ENCODE measurements around the gene CRTC2. TPM values are rescaled to one million over a fixed set of nuclear protein-coding genes. Genes with fewer than 3 reads are reported as not detected.

The CRTC2 gene
- total RNA-seq, 4 donors from 2014 or later = 17.7 to 95.5 (median 18.0) TPM

DNA sequence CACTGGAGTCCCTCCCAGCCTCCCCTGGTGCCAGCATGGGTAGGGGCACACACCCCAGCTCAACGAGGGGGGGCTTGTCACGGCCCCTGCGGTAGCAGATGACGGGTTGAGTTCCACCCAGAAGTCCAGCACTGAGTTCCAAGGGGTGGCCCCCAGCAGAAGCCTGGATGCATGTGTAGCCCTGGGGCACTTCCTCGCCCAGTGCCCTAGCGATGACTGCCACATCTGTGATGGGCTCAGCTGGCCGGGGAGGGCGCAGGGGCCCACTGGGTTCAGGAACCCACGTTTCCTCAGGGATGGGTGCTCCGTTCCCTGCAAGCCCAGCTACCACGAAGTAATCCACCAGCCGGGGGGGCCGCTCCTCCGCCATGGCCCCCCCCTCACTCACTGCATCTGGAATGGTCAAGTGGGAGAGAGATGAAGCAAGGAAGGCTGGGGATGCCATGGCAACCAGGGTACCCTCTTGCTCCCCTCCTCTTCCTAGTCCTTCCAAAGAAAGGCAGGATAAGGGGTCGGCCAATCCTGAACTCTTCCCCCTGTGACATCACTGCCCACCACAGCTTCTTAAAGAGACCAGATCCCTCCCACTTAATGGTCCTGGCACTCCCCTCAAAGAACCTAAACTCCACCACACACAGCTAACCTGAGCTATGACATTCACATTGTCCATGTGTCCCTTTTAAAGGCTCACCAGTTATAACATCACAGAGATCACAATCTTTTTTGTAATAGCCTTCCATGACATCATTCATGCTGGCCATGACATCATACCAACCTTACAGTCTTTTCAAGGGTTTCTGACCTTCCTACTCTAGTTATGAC is 14.2 kb downstream of the CRTC2 start:
- TF ChIP-seq, protein P1, sequence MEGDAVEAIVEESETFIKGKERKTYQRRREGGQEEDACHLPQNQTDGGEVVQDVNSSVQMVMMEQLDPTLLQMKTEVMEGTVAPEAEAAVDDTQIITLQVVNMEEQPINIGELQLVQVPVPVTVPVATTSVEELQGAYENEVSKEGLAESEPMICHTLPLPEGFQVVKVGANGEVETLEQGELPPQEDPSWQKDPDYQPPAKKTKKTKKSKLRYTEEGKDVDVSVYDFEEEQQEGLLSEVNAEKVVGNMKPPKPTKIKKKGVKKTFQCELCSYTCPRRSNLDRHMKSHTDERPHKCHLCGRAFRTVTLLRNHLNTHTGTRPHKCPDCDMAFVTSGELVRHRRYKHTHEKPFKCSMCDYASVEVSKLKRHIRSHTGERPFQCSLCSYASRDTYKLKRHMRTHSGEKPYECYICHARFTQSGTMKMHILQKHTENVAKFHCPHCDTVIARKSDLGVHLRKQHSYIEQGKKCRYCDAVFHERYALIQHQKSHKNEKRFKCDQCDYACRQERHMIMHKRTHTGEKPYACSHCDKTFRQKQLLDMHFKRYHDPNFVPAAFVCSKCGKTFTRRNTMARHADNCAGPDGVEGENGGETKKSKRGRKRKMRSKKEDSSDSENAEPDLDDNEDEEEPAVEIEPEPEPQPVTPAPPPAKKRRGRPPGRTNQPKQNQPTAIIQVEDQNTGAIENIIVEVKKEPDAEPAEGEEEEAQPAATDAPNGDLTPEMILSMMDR (IDR thresholded peaks at IDR 0.05; ENCODE audit: low read depth) = no peak

DNA sequence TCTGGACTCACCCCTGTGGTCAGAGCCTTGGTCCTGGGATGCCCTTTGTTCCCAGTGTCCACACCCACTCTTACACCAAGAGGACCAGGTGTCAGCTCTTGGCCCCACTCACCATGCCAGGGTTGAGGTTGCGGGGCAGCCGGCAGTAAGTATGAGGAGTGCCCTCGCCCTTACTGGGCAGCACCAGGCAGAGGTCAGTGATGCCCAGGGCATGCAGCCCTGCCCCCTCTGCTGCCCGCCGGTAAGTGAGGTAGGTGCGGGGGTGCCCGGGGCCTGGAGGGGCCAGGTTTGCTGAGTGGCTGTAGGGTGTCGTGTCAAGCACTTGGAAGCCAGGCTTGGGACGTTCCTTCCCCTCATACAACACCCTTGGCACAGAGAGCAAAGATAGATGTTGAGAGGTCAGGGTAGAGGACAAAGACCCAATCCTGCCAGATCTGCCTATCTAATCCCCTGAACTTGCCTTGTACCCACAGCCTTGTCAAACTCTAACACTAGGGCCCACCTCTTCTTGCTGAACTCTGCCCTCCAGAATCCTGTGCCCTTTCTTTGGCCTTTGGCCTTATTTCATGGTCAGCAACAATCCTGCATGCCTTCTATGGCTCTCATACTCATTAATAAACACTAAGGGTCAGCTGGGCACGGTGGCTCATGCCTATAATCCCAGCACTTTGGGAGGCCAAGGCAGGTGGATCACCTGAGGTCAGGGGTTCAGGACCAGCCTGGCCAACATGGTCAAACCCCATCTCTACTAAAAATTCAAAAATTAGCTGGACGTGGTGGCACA is 15.5 kb downstream of the CRTC2 start:
- TF ChIP-seq, protein P1 (IDR thresholded peaks at IDR 0.05; ENCODE audit: low read depth) = no peak

DNA sequence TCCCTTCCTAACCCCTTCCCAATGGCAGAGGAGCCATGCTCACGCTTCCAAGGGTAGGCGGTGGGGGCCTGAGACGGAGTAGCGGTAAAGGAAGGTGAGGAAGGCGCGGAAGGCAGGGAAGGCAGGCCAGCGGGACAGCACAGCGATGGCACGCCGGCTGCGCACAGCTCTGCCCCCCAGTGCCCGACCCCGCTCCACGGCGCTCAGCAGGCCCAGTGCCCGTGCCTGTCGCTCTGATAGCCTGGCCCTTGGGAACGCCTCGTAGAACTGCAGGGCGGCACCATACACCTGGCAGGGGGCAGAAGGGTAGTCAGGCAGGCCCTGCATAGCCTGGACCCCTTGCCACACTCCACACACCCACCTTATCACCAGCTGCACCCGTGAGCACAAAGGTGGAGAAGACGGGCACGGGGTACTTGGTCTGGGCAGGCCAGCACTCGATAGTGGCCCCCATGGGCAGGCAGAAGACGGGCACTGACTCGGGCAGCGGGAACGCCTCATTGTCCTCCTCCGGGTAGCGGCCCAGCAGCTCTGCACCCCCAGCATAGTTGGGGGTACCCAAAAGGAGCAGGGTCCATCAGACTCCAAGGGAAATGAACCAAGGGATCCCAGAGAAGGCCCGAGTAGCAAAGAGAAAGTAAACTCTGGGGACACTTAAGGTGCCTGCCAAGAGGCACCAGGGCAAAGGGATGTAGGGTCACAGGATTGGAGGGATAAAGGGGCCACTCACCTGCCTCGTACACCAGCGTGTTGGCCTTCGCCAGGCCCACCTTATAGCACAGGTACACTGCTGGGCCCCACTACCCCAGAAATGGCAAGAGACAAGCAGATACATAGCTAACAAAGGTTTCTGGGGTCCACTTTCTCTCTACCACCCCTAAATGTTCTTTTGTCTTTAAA is 16.3 kb downstream of the CRTC2 start:
- TF ChIP-seq, protein P1 (IDR thresholded peaks at IDR 0.05; ENCODE audit: low read depth) = no peak

DNA sequence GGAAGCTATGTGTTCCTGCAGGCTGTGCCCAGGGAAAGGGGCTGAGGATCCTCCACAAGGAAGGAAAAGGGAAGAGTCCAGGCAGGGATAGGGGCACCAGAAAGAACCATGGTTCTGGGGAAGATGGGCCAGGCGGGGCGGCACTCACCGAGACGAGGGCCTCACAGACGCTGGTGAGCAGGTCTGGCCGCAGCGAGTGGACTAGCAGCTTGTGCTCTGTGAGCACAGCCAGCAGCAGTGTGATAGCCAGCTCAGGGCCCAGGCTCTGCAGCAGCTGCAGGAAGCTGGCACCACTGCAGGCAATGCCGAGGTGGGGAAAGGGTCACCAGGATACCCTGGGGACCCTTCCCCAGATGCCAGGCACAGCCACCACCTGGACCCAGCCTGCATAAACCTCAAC is 17.7 kb downstream of the CRTC2 start:
- TF ChIP-seq, protein P1 (IDR thresholded peaks at IDR 0.05; ENCODE audit: low read depth) = no peak

DNA sequence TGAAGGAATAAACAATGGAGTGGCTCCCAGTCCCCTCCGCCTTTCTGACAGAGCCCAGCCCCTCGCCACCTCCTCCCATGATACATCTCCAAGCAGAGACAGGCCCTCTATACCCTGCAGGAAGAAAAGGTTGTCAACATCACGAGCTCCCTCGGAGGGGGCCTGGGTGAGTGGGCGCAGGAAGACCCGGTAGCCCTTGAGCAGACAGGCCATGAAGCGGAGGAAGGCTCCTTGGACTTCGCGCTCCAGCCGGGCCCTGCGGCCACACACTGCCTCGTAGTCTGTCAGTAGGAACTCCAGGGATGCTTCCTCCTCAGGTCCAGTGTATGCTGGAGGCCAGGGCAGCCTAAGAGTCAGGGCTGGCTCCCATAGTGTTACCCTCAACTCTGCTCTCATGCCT is 18.9 kb downstream of the CRTC2 start:
- TF ChIP-seq, protein P1 (IDR thresholded peaks at IDR 0.05; ENCODE audit: low read depth) = no peak

DNA sequence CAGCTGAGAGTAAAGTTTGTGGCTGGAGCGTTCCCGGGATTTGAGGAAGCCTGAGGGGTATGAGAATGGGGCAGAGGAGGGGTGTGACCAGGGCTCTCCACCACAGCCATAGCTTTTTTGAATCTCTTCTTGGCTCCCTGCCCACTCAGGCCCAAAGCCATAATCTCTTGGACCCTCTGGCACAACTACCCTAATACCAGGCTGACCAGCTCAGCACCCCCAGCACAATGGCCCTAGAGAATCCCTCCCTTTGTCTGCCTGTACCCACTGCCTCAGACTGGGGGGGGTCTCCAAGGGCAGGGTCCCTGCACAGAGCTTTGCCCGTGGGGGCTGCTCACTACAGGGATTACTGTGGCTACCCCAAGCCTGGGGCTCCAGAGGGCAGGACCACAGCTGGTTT is 19.4 kb downstream of the CRTC2 start:
- TF ChIP-seq, protein P1 (IDR thresholded peaks at IDR 0.05; ENCODE audit: low read depth) = no peak

Measured in subcutaneous adipose tissue (tissue), 4 donors.